Osteoblast (primary cell): ENCODE data around the gene CPEB1. TPM values are rescaled to one million over a fixed set of nuclear protein-coding genes. Genes with fewer than 3 reads are reported as not detected.

ENCODE experiments used
- DNase-seq: peaks from one replicate; pipeline ENCODE4 v3.0.0; 2011; ENCODE audit warnings: low spot score, mixed read lengths; ENCODE audit not compliant: insufficient read length; ENCODE audit errors: missing footprints
- H2AFZ ChIP-seq: 2 replicates; pipeline ENCODE4 v1.6.0; 2011; ENCODE audit warnings: mild to moderate bottlenecking, low read length
- H3K27ac ChIP-seq: 2 replicates; pipeline ENCODE4 v1.5.1; 2011; ENCODE audit warnings: mild to moderate bottlenecking, low read depth, low read length, moderate library complexity
- H3K27me3 ChIP-seq: 2 replicates; pipeline ENCODE4 v1.6.0; 2012; ENCODE audit warnings: mild to moderate bottlenecking, control low read depth, inconsistent platforms, low read length, moderate library complexity; ENCODE audit not compliant: insufficient read depth
- H3K36me3 ChIP-seq: 2 replicates; pipeline ENCODE4 v1.5.1; 2011; ENCODE audit warnings: mild to moderate bottlenecking, low read length, control low read depth, moderate library complexity; ENCODE audit not compliant: insufficient read depth
- H3K4me1 ChIP-seq: 2 replicates; pipeline ENCODE4 v1.5.1; 2011; ENCODE audit warnings: mild to moderate bottlenecking, low read length, control low read depth, moderate library complexity; ENCODE audit not compliant: insufficient read depth
- H3K4me2 ChIP-seq: 2 replicates; pipeline ENCODE4 v1.6.0; 2011; ENCODE audit warnings: mild to moderate bottlenecking, low read length; ENCODE audit not compliant: insufficient read depth
- H3K4me3 ChIP-seq: fragments of 200-600 bp; sonication (generic); 3 replicates; pipeline ENCODE4 v1.5.1; 2012; ENCODE audit warnings: mild to moderate bottlenecking, low read length, inconsistent platforms; ENCODE audit not compliant: insufficient read depth
- H3K79me2 ChIP-seq: 2 replicates; pipeline ENCODE4 v1.6.0; 2012; ENCODE audit warnings: mild to moderate bottlenecking, low read length, control low read depth, inconsistent platforms; ENCODE audit not compliant: insufficient read depth
- H3K9me3 ChIP-seq: 2 replicates; pipeline ENCODE4 v1.5.1; 2011; ENCODE audit warnings: low read depth, low read length, control low read depth
- H4K20me1 ChIP-seq: 2 replicates; pipeline ENCODE4 v1.6.0; 2012; ENCODE audit warnings: mild to moderate bottlenecking, low read length, control low read depth; ENCODE audit not compliant: insufficient read depth
- CTCF ChIP-seq: IDR thresholded peaks from 2 replicates; pipeline ENCODE4 v1.5.1; 2011; ENCODE audit warnings: mild to moderate bottlenecking, low read depth, low read length, moderate library complexity; ENCODE audit errors: extremely low read depth
- total RNA-seq: library from RNA; depleted of rRNA; stranded (reverse); fragments of >200 nt; gene quantifications from 2 replicates; pipeline ENCODE4 v1.2.3, GENCODE V29; 2012

Gene CPEB1
- total RNA-seq, 1 donor: 36.6 TPM

- Histone ChIP-seq H4K20me1 (peaks cover 19% of the 10 kb centered on the region), H3K79me2 (peaks cover 8% of the 10 kb centered on the region), H3K4me2 (no peak overlapping the region), H2AFZ (no peak overlapping the region), H3K27ac (no peak overlapping the region), H3K4me1 (no peaks in the 10 kb centered on the region), H3K9me3 (no peaks in the 10 kb centered on the region), H3K27me3 (peaks cover 2% of the 10 kb centered on the region), H3K4me3 (no peak overlapping the region), H3K36me3 (peaks cover 21% of the 10 kb centered on the region)
- no peak for TF ChIP-seq CTCF
- DNase-seq: no peak
These were observed 114.7 kb downstream of the CPEB1 start for GRCh38 chr15:82532383-82532990.

- Histone ChIP-seq H3K4me1 (no peaks in the 10 kb centered on the region), H3K4me3 (no peak overlapping the region), H3K36me3 (peaks cover 14% of the 10 kb centered on the region), H3K27me3 (peaks cover 2% of the 10 kb centered on the region), H3K27ac (no peak overlapping the region), H3K79me2 (peaks cover under 1% of the 10 kb centered on the region), H2AFZ (no peak overlapping the region), H3K4me2 (no peak overlapping the region), H3K9me3 (no peaks in the 10 kb centered on the region), H4K20me1 (peaks cover 11% of the 10 kb centered on the region)
- no peak for TF ChIP-seq CTCF
- no peak for DNase-seq
These were observed 115.4 kb downstream of the CPEB1 start for GRCh38 chr15:82531496-82532382.

- H3K4me1 ChIP-seq: no peaks in the 10 kb centered on the region
- no peak overlapping the region for H3K27ac ChIP-seq
- H3K27me3 ChIP-seq: peaks cover 2% of the 10 kb centered on the region
- peak overlapping the region; percentile 88 for H2AFZ ChIP-seq
- peak; percentile 88 for DNase-seq
- TF ChIP-seq CTCF: peak; percentile 79
- H4K20me1 ChIP-seq: peaks cover 2% of the 10 kb centered on the region
- peak overlapping the region; percentile 61 for H3K4me3 ChIP-seq
- H3K36me3 ChIP-seq: peaks cover 4% of the 10 kb centered on the region
- H3K9me3 ChIP-seq: no peaks in the 10 kb centered on the region
- no peaks in the 10 kb centered on the region for H3K79me2 ChIP-seq
- peak overlapping the region; percentile 85 for H3K4me2 ChIP-seq
These were observed 116.4 kb downstream of the CPEB1 start for GRCh38 chr15:82530606-82531379.
